ENCODE data around the gene PNPLA2. TPM values are rescaled to one million over a fixed set of nuclear protein-coding genes. Genes with fewer than 3 reads are reported as not detected.
A peak's percentile ranks its signal among the peaks of the same experiment; 100 is the strongest.

The PNPLA2 gene
- total RNA-seq, 1 donor from 2014 or later = 40.5 TPM

GRCh38 chr11:808427-809286 is 10.1 kb upstream of the PNPLA2 start:
- peaks cover 17% of the 10 kb centered on the region for H3K27me3 Mint-ChIP-seq (ENCODE audit: unreplicated experiment)
- H3K4me3 Mint-ChIP-seq (ENCODE audit: unreplicated experiment) = peak overlapping the region; percentile 94
- no peak for DNase-seq (ENCODE audit: low spot score)
- no peak for TF ChIP-seq CTCF (IDR thresholded peaks at IDR 0.05; ENCODE audit: unreplicated experiment)
- no peaks in the 10 kb centered on the region for H3K9me3 Mint-ChIP-seq (ENCODE audit: unreplicated experiment)
- H3K36me3 Mint-ChIP-seq (ENCODE audit: low read depth, unreplicated experiment) = peaks cover 14% of the 10 kb centered on the region
- peaks cover 17% of the 10 kb centered on the region for H3K4me1 Mint-ChIP-seq (ENCODE audit: unreplicated experiment)
- peak overlapping the region; percentile 92 for H3K27ac Mint-ChIP-seq (ENCODE audit: unreplicated experiment)

DNA sequence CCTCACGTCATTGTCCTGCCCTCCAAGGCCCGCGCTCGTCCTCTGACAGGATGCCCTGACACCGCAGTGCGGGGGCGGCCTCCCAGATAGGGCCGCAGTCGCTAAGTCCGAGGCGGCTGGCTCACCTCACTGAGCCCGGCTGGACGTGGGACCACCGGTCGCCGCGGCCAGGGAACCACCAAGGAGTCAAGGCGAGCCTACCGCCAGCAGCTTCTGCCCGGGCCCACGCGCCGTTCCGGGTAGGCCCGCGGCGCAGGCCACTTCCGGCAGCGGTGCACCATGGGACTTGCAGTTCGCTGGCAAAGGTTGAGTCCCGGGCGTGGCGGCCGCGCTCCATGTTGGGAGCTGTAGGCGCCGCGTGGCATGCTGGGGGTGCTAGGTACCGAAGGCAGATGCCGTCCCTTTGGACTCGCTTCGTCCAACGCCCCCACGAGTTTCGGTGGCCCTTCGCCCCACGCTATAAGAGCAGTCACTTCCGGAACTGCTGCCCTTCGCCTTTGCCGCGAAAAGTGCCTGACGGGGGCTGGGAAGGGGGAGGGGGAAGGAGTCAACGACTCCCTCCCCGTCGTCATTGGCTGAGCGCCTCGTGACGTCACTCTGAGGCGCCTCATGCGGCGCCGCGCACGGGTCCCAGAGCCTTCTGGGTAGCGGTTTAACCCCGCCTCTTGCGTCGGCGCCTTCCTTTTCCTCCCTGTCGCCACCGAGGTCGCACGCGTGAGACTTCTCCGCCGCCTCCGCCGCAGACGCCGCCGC is 9.3 kb upstream of the PNPLA2 start, which contains the start of gene RPLP2:
TSS of gene RPLP2 (plus strand) at position 681 of the 753 bp plus-strand sequence. CDS start 268 bp downstream, outside the sequence.
- DNase-seq (ENCODE audit: low spot score) = peak; percentile 96
- H3K27me3 Mint-ChIP-seq (ENCODE audit: unreplicated experiment) = peaks cover 15% of the 10 kb centered on the region
- peaks cover 14% of the 10 kb centered on the region for H3K36me3 Mint-ChIP-seq (ENCODE audit: low read depth, unreplicated experiment)
- H3K4me3 Mint-ChIP-seq (ENCODE audit: unreplicated experiment) = peak within 1 kb of the TSS; percentile 94
- no peaks in the 10 kb centered on the region for H3K9me3 Mint-ChIP-seq (ENCODE audit: unreplicated experiment)
- H3K27ac Mint-ChIP-seq (ENCODE audit: unreplicated experiment) = peak within 1 kb of the TSS; percentile 95
- no peak for TF ChIP-seq CTCF (IDR thresholded peaks at IDR 0.05; ENCODE audit: unreplicated experiment)
- H3K4me1 Mint-ChIP-seq (ENCODE audit: unreplicated experiment) = peaks cover 17% of the 10 kb centered on the region

GRCh38 chr11:810040-810567 is 8.6 kb upstream of the PNPLA2 start:
- no peaks in the 10 kb centered on the region for H3K9me3 Mint-ChIP-seq (ENCODE audit: unreplicated experiment)
- DNase-seq (ENCODE audit: low spot score) = no peak
- H3K27ac Mint-ChIP-seq (ENCODE audit: unreplicated experiment) = peak overlapping the region; percentile 82
- TF ChIP-seq CTCF (IDR thresholded peaks at IDR 0.05; ENCODE audit: unreplicated experiment) = no peak
- H3K4me3 Mint-ChIP-seq (ENCODE audit: unreplicated experiment) = peak overlapping the region; percentile 94
- peaks cover 14% of the 10 kb centered on the region for H3K36me3 Mint-ChIP-seq (ENCODE audit: low read depth, unreplicated experiment)
- peaks cover 17% of the 10 kb centered on the region for H3K4me1 Mint-ChIP-seq (ENCODE audit: unreplicated experiment)
- peaks cover 15% of the 10 kb centered on the region for H3K27me3 Mint-ChIP-seq (ENCODE audit: unreplicated experiment)

GRCh38 chr11:811446-812245 is 7.1 kb upstream of the PNPLA2 start:
- Mint-ChIP-seq H3K36me3 (ENCODE audit: low read depth, unreplicated experiment) (peaks cover 14% of the 10 kb centered on the region), H3K4me1 (ENCODE audit: unreplicated experiment) (peaks cover 17% of the 10 kb centered on the region), H3K4me3 (ENCODE audit: unreplicated experiment) (peak overlapping the region; percentile 94), H3K9me3 (ENCODE audit: unreplicated experiment) (no peaks in the 10 kb centered on the region), H3K27me3 (ENCODE audit: unreplicated experiment) (peaks cover 15% of the 10 kb centered on the region), H3K27ac (ENCODE audit: unreplicated experiment) (peak overlapping the region; percentile 72)
- TF ChIP-seq CTCF (IDR thresholded peaks at IDR 0.05; ENCODE audit: unreplicated experiment) = no peak
- no peak for DNase-seq (ENCODE audit: low spot score)
